IMR-90 (cell line): ENCODE data around the gene PKP3.
"Not testable (repeated sequence)": the region's sequence is repeated elsewhere in the genome, so short reads cannot be mapped to it uniquely, and the experiment has no call there.

Source experiments
- BHLHE40 ChIP-seq: fragments of 150-350 bp; IDR thresholded peaks from 2 replicates; pipeline ENCODE4 v1.6.1; 2016; ENCODE audit warnings: mild to moderate bottlenecking, low read depth, low read length
- CEBPB ChIP-seq: IDR thresholded peaks from 2 replicates; pipeline ENCODE4 v1.6.1; 2012; ENCODE audit warnings: low read depth, low read length, improper control_type of control experiment
- CTCF ChIP-seq: conservative IDR thresholded peaks from 2 replicates; pipeline ENCODE4 v1.5.1; 2012; ENCODE audit warnings: mild to moderate bottlenecking, low read depth, low read length, improper control_type of control experiment
- MAZ ChIP-seq: IDR thresholded peaks from 2 replicates; pipeline ENCODE4 v1.6.1; 2012; ENCODE audit warnings: low read depth, mild to moderate bottlenecking, low read length, improper control_type of control experiment, moderate library complexity, borderline replicate concordance
- RAD21 ChIP-seq: IDR thresholded peaks from 2 replicates; pipeline ENCODE4 v1.6.1; 2012; ENCODE audit warnings: low read length, improper control_type of control experiment
- RFX5 ChIP-seq: IDR thresholded peaks from 2 replicates; pipeline ENCODE4 v1.8.0; 2012; ENCODE audit warnings: low read depth, mild to moderate bottlenecking, low read length, moderate library complexity
- SMC3 ChIP-seq: fragments of 150-350 bp; IDR thresholded peaks from 2 replicates; pipeline ENCODE4 v1.6.1; 2016; ENCODE audit warnings: low read depth, mild to moderate bottlenecking, antibody characterized with exemption, low read length, moderate library complexity

GRCh38 chr11:410711-411110 is 16.7 kb downstream of the PKP3 start:
- not testable (repeated sequence) for TF ChIP-seq CTCF, CEBPB, MAZ, BHLHE40, SMC3, RAD21, RFX5
